HEK293 (cell line): ENCODE measurements around the gene ARHGAP6.

Experiments
- CTCF ChIA-PET: fragments of 350-600 bp; formaldehyde crosslinking; extraction: SDS; loops from one replicate; lab custom pipeline; 2021; ENCODE audit warnings: antibody characterized with exemption; lab: Yijun Ruan, JAX
- POLR2A ChIA-PET: fragments of 300-600 bp; formaldehyde crosslinking; extraction: SDS; loops from one replicate; lab custom pipeline; 2020; ENCODE audit warnings: antibody characterized with exemption, inconsistent platforms; lab: Yijun Ruan, JAX
- H3K27ac ChIP-seq: fragments of 200-500 bp; sonication (Bioruptor generic); 2 replicates; pipeline ENCODE4 v1.5.1; 2014; ENCODE audit warnings: low read depth, low read length, control low read depth, inconsistent platforms; ENCODE audit errors: extremely low read depth
- H3K36me3 ChIP-seq, 2 experiments: fragments of 200-500 bp in 1 of 2; sonication (Bioruptor generic) in 1 of 2; 1 replicate in 1 of 2; 2 replicates in 1 of 2; pipeline ENCODE4 v1.5.1; 2014 to 2017; ENCODE audit warnings: inconsistent platforms in 2 of 2, low read length in 2 of 2; ENCODE audit not compliant: control insufficient read depth in 2 of 2, insufficient read depth in 1 of 2
- H3K4me1 ChIP-seq: fragments of 200-500 bp; sonication (Bioruptor generic); 2 replicates; pipeline ENCODE4 v1.5.1; 2014; ENCODE audit warnings: mild to moderate bottlenecking, low read length, inconsistent platforms; ENCODE audit not compliant: control insufficient read depth, insufficient read depth
- H3K4me3 ChIP-seq: 2 replicates; pipeline ENCODE4 v1.5.1; 2011; ENCODE audit warnings: low read depth, mild to moderate bottlenecking, control low read depth, low read length, moderate library complexity
- H3K9me3 ChIP-seq: fragments of 200-500 bp; sonication (Bioruptor generic); 2 replicates; pipeline ENCODE4 v1.5.1; 2014; ENCODE audit warnings: low read depth, low read length, inconsistent platforms; ENCODE audit not compliant: control insufficient read depth, insufficient read depth
- GLI4 ChIP-seq: fragments of 450-650 bp; formaldehyde crosslinking; IDR thresholded peaks from 2 replicates; pipeline ENCODE4 v1.5.1; 2016; ENCODE audit warnings: missing biosample characterization, missing genetic modification characterization
- HOXA7 ChIP-seq: sonication (generic); formaldehyde crosslinking; IDR thresholded peaks from 2 replicates; pipeline ENCODE4 v1.8.1; 2022; ENCODE audit warnings: missing genetic modification reagents, borderline replicate concordance
- KLF10 ChIP-seq: fragments of 450-650 bp; IDR thresholded peaks from 2 replicates; pipeline ENCODE4 v1.5.1; 2018; ENCODE audit warnings: missing biosample characterization, mild to moderate bottlenecking, missing genetic modification characterization
- OSR2 ChIP-seq: fragments of 450-650 bp; formaldehyde crosslinking; IDR thresholded peaks from 2 replicates; pipeline ENCODE4 v1.5.1; 2016; ENCODE audit warnings: missing biosample characterization, missing genetic modification characterization
- PRDM10 ChIP-seq: fragments of 450-650 bp; formaldehyde crosslinking; IDR thresholded peaks from 2 replicates; pipeline ENCODE4 v1.5.1; 2016; ENCODE audit warnings: missing biosample characterization, missing genetic modification characterization
- SP7 ChIP-seq: fragments of 450-650 bp; formaldehyde crosslinking; IDR thresholded peaks from 2 replicates; pipeline ENCODE4 v1.5.1; 2016; ENCODE audit warnings: missing biosample characterization, missing genetic modification characterization
- YY1 ChIP-seq: fragments of 450-650 bp; formaldehyde crosslinking; IDR thresholded peaks from 2 replicates; pipeline ENCODE4 v1.5.1; 2018; ENCODE audit warnings: missing biosample characterization, missing genetic modification characterization
- ZBTB11 ChIP-seq: fragments of 450-650 bp; formaldehyde crosslinking; conservative IDR thresholded peaks from 2 replicates; pipeline ENCODE4 v1.5.1; 2016; ENCODE audit warnings: low read depth, missing biosample characterization, missing genetic modification characterization
- ZBTB17 ChIP-seq: fragments of 450-650 bp; formaldehyde crosslinking; IDR thresholded peaks from 2 replicates; pipeline ENCODE4 v1.5.1; 2016; ENCODE audit warnings: missing biosample characterization, missing genetic modification characterization
- ZBTB8A ChIP-seq: fragments of 450-650 bp; formaldehyde crosslinking; IDR thresholded peaks from 2 replicates; pipeline ENCODE4 v1.5.1; 2016; ENCODE audit warnings: missing biosample characterization, missing genetic modification characterization
- ZFHX2 ChIP-seq: fragments of 450-650 bp; formaldehyde crosslinking; conservative IDR thresholded peaks from 2 replicates; pipeline ENCODE4 v1.5.1; 2016; ENCODE audit warnings: missing biosample characterization, missing genetic modification characterization
- ZFP41 ChIP-seq: fragments of 450-650 bp; formaldehyde crosslinking; IDR thresholded peaks from 2 replicates; pipeline ENCODE4 v1.5.1; 2016; ENCODE audit warnings: missing biosample characterization, missing genetic modification characterization, borderline replicate concordance
- ZNF112 ChIP-seq: fragments of 450-650 bp; formaldehyde crosslinking; IDR thresholded peaks from 2 replicates; pipeline ENCODE4 v1.5.0; 2017; ENCODE audit warnings: missing biosample characterization, missing genetic modification characterization
- ZNF114 ChIP-seq: fragments of 450-650 bp; formaldehyde crosslinking; IDR thresholded peaks from 2 replicates; pipeline ENCODE4 v1.5.0; 2017; ENCODE audit warnings: missing biosample characterization, missing genetic modification characterization
- ZNF140 ChIP-seq: fragments of 450-650 bp; formaldehyde crosslinking; IDR thresholded peaks from 2 replicates; pipeline ENCODE4 v1.5.1; 2016; ENCODE audit warnings: missing biosample characterization, missing genetic modification characterization
- ZNF157 ChIP-seq: fragments of 450-650 bp; formaldehyde crosslinking; IDR thresholded peaks from 2 replicates; pipeline ENCODE4 v1.5.1; 2016; ENCODE audit warnings: missing biosample characterization, missing genetic modification characterization
- ZNF19 ChIP-seq: fragments of 450-650 bp; formaldehyde crosslinking; IDR thresholded peaks from 2 replicates; pipeline ENCODE4; 2016; ENCODE audit warnings: missing biosample characterization, missing genetic modification characterization, low read depth
- ZNF221 ChIP-seq: fragments of 450-650 bp; formaldehyde crosslinking; IDR thresholded peaks from 2 replicates; pipeline ENCODE4 v1.5.1; 2017; ENCODE audit warnings: missing biosample characterization, missing genetic modification characterization, borderline replicate concordance
- ZNF239 ChIP-seq: fragments of 450-650 bp; formaldehyde crosslinking; IDR thresholded peaks from 2 replicates; pipeline ENCODE4 v1.5.1; 2016; ENCODE audit warnings: missing biosample characterization, missing genetic modification characterization
- ZNF341 ChIP-seq: fragments of 450-650 bp; formaldehyde crosslinking; IDR thresholded peaks from 2 replicates; pipeline ENCODE4; 2016; ENCODE audit warnings: low read depth, missing biosample characterization, missing genetic modification characterization
- ZNF362 ChIP-seq: fragments of 450-650 bp; formaldehyde crosslinking; IDR thresholded peaks from 2 replicates; pipeline ENCODE4 v1.5.1; 2016; ENCODE audit warnings: missing biosample characterization, missing genetic modification characterization
- ZNF366 ChIP-seq: fragments of 450-650 bp; formaldehyde crosslinking; conservative IDR thresholded peaks from 2 replicates; pipeline ENCODE4 v1.5.1; 2016; ENCODE audit warnings: missing biosample characterization, missing genetic modification characterization
- ZNF394 ChIP-seq: fragments of 450-650 bp; formaldehyde crosslinking; IDR thresholded peaks from 2 replicates; pipeline ENCODE4 v1.5.1; 2016; ENCODE audit warnings: missing biosample characterization, missing genetic modification characterization, mild to moderate bottlenecking, moderate library complexity, borderline replicate concordance
- ZNF514 ChIP-seq: fragments of 450-650 bp; formaldehyde crosslinking; IDR thresholded peaks from 2 replicates; pipeline ENCODE4 v1.5.1; 2016; ENCODE audit warnings: missing biosample characterization, missing genetic modification characterization
- ZNF529 ChIP-seq: fragments of 450-650 bp; formaldehyde crosslinking; IDR thresholded peaks from 2 replicates; pipeline ENCODE4 v1.5.1; 2017; ENCODE audit warnings: missing genetic modification characterization, missing biosample characterization; ENCODE audit not compliant: insufficient replicate concordance
- ZNF549 ChIP-seq: fragments of 450-650 bp; IDR thresholded peaks from 2 replicates; pipeline ENCODE4 v1.5.1; 2018; ENCODE audit warnings: missing biosample characterization, missing genetic modification characterization, mild to moderate bottlenecking, inconsistent platforms, moderate library complexity
- ZNF585B ChIP-seq: fragments of 450-650 bp; formaldehyde crosslinking; IDR thresholded peaks from 2 replicates; pipeline ENCODE4 v1.5.1; 2016; ENCODE audit warnings: missing biosample characterization, missing genetic modification characterization
- ZNF600 ChIP-seq: fragments of 450-650 bp; formaldehyde crosslinking; IDR thresholded peaks from 2 replicates; pipeline ENCODE4 v1.5.1; 2016; ENCODE audit warnings: missing biosample characterization, missing genetic modification characterization
- ZNF776 ChIP-seq: fragments of 450-650 bp; formaldehyde crosslinking; IDR thresholded peaks from 2 replicates; pipeline ENCODE4 v1.5.0; 2017; ENCODE audit warnings: missing biosample characterization, missing genetic modification characterization, borderline replicate concordance
- ZNF843 ChIP-seq: fragments of 450-650 bp; formaldehyde crosslinking; IDR thresholded peaks from 2 replicates; pipeline ENCODE4 v1.5.1; 2016; ENCODE audit warnings: missing biosample characterization, missing genetic modification characterization
- TF ChIP-seq, protein P1 (sequence below): fragments of 450-650 bp; formaldehyde crosslinking; IDR thresholded peaks from 2 replicates; pipeline ENCODE4 v1.5.1; 2016; ENCODE audit warnings: missing biosample characterization, missing genetic modification characterization

ARHGAP6 gene

GRCh38 chrX:11462648-11463047 lies 203.1 kb downstream of the ARHGAP6 start:
- H3K9me3 ChIP-seq, result no peaks in the 10 kb centered on the region
- CTCF ChIA-PET, result no interaction called here
- no peaks in the 10 kb centered on the region for H3K36me3 ChIP-seq
- H3K4me1 ChIP-seq, result no peaks in the 10 kb centered on the region
- POLR2A ChIA-PET, result no interaction called here
- no peak overlapping the region for H3K27ac ChIP-seq
- no peak for TF ChIP-seq OSR2 (tag by site-specific recombination)
- TF ChIP-seq ZNF19 (tag by site-specific recombination), result no peak
- TF ChIP-seq ZNF514 (tag by site-specific recombination), result no peak
- no peak for TF ChIP-seq ZNF600
- TF ChIP-seq ZFHX2 (tag by site-specific recombination), result no peak
- TF ChIP-seq ZNF341 (tag by site-specific recombination), result no peak
- no peak for TF ChIP-seq ZBTB8A (tag by site-specific recombination)
- TF ChIP-seq ZNF843 (tag by site-specific recombination), result no peak
- no peak for TF ChIP-seq ZNF366
- no peak for TF ChIP-seq HOXA7
- TF ChIP-seq ZNF362 (tag by site-specific recombination), result no peak
- TF ChIP-seq ZNF140 (tag by site-specific recombination), result no peak
- TF ChIP-seq ZNF239 (tag by site-specific recombination), result no peak
- no peak for TF ChIP-seq ZNF157
- no peak for TF ChIP-seq KLF10 (tag by site-specific recombination)
- TF ChIP-seq ZBTB11, result no peak
- no peak for TF ChIP-seq ZNF549 (tag by site-specific recombination)
- no peak for TF ChIP-seq ZNF394
- TF ChIP-seq, all 188 proteins: peak for 0
- H3K4me3 ChIP-seq, result no peak overlapping the region

DNA sequence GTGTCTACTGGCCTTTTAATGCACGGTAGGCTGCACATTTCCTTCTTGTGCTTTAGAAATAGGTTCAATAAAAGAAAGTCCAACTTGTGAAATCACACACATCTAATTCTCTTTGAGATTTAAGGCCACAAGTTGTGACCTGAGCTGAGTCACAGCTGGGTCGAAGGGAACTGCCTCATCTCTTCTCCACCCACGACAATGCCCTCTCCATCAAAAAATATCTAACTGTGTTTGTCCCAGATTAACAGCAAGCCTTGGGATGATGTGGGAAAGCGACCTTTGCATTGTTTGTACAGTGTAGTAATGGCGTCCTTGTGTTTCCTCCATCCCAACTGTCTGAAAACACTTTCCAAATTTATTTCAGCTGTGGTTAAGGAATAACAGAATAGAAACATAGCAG lies 203.6 kb downstream of the ARHGAP6 start:
- Histone ChIP-seq H3K27ac (no peak overlapping the region), H3K9me3 (no peaks in the 10 kb centered on the region), H3K4me3 (no peak overlapping the region), H3K4me1 (no peaks in the 10 kb centered on the region), H3K36me3 (no peaks in the 10 kb centered on the region)
- TF ChIP-seq ZNF514 (tag by site-specific recombination) (no peak), PRDM10 (tag by site-specific recombination) (no peak), ZNF585B (tag by site-specific recombination) (no peak), ZNF221 (tag by site-specific recombination) (no peak), ZNF112 (tag by site-specific recombination) (no peak), GLI4 (no peak), YY1 (tag by site-specific recombination) (no peak), ZNF529 (tag by site-specific recombination) (no peak), ZNF114 (tag by site-specific recombination) (no peak), ZFP41 (tag by site-specific recombination) (no peak), ZNF776 (tag by site-specific recombination) (no peak), SP7 (tag by site-specific recombination) (no peak), ZBTB17 (tag by site-specific recombination) (no peak)
- TF ChIP-seq, protein P1, sequence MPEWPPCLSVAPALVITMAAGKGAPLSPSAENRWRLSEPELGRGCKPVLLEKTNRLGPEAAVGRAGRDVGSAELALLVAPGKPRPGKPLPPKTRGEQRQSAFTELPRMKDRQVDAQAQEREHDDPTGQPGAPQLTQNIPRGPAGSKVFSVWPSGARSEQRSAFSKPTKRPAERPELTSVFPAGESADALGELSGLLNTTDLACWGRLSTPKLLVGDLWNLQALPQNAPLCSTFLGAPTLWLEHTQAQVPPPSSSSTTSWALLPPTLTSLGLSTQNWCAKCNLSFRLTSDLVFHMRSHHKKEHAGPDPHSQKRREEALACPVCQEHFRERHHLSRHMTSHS (tag by site-specific recombination), result no peak
- ChIA-PET POLR2A (no interaction called here), CTCF (no interaction called here)
